ENCODE measurements around the gene PTPRT. TPM values are rescaled to one million over a fixed set of nuclear protein-coding genes. Genes with fewer than 3 reads are reported as not detected.

The PTPRT gene
- total RNA-seq, 1 donor from 2014 or later = not detected

DNA sequence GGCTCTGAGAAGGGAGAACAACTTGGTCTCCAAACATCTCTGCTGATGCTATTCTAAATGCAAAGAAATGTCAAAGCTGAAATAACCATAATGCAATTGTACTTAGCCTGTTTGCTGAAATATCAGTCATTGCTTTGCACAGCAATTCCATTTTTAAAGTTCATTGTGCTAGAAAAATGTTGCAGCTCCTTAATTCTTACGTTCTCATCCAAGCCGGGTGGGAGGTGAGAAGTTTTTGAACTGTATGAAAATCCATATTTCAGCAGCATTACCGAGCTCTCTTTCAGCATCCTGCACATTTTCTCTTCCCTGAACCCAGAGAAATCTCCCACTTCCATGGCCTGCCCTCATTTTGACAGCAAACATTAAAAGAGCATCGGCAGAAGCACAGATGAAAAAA, 630.0 kb downstream of the PTPRT start:
- no peak for DNase-seq (ENCODE audit: low read depth in 2 of 2)

GRCh38 chr20:42556575-42556974, 633.1 kb downstream of the PTPRT start:
- no peak for DNase-seq (ENCODE audit: low read depth in 2 of 2)

GRCh38 chr20:42553374-42553773, 636.3 kb downstream of the PTPRT start:
- no peak for DNase-seq (ENCODE audit: low read depth in 2 of 2)

DNA sequence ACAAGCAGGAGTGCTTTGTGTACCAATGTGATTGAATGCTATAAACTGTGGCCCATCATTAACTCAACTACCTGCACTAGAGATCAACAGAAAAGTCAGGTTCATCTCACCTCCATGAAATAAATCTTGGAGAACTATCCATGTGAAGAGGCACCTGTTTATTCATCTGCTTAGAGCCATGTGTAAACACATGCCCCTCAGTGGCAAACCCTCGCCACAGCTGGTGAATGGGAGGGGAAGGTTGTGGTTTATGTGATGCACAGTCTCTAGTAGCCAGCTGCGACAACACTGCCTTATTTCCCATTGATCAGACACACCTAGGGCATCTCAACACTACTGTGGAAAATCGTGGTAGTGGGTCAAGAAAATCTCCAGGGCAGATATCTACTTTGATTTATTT, 640.2 kb downstream of the PTPRT start:
- no peak for DNase-seq (ENCODE audit: low read depth in 2 of 2)

DNA sequence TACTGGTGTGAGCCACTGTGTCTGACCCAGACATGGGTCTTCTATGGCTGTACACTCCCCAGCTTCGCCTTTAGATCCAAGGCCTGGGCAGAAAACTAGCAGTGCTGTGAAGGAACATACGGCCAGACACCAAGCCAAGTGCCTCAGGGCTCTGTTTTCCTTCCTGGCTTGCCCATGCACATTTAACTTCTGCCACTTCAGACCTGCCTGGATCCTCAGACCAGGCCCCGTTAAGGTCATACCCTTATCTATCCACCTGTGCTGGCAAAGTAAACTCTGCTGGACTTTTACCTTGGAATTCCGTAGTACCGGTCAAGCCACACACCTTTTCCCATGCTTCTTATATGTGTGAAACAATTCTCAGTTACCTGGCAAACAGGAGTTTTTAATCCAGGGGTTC, 644.8 kb downstream of the PTPRT start:
- no peak for DNase-seq (ENCODE audit: low read depth in 2 of 2)

DNA sequence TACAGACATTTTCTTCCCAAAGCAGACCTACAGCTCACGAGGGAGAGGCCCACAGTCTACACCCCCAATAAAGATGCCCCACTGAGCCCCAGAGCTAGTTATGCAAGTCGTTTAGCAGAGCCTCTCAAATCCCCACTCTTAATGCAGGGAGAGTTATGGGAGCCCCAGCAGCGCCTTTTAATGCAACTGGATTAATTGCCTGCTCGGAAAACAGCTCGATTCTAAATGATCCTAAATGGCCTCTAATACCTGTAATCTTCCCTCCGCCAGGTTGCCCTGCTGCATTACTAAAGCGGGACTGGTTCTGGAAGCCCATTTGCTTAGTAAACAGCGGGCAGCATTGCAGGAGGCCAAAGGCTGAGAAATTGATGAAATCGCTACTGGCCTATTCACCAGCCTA, 656.9 kb downstream of the PTPRT start:
- DNase-seq (ENCODE audit: low read depth in 2 of 2) = no peak

GRCh38 chr20:42531508-42531961, 658.2 kb downstream of the PTPRT start:
- no peak for DNase-seq (ENCODE audit: low read depth in 2 of 2)

- no peak for DNase-seq (ENCODE audit: low read depth in 2 of 2)
These were observed 658.8 kb downstream of the PTPRT start for GRCh38 chr20:42530855-42531448.

GRCh38 chr20:42530191-42530590, 659.5 kb downstream of the PTPRT start:
- DNase-seq (ENCODE audit: low read depth in 2 of 2) = no peak

- no peak for DNase-seq (ENCODE audit: low read depth in 2 of 2)
These were observed 665.6 kb downstream of the PTPRT start for GRCh38 chr20:42524058-42524457.

- no peak for DNase-seq (ENCODE audit: low read depth in 2 of 2)
These were observed 673.0 kb downstream of the PTPRT start for GRCh38 chr20:42516692-42517091.

DNA sequence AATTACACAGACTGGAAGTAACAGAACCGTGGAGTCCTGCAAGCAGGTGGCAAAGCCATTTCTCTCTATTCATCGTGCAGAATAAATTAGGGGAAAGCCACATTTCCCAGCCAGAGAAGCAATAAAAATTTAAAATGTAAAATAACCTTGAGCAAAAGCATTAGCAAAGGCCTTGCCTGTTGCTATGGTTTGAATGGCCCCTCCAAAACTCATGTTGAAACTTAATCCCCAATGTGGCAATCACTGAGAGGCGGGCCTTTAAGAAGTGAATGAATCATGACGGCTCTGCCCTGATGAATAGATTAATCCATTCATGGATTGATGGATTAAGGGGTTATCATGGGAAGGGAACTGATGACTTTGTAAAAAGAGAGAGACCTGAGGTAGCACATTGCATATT, 679.0 kb downstream of the PTPRT start:
- no peak for DNase-seq (ENCODE audit: low read depth in 2 of 2)

- DNase-seq (ENCODE audit: low read depth in 2 of 2) = no peak
These were observed 681.8 kb downstream of the PTPRT start for GRCh38 chr20:42507874-42508273.

- DNase-seq (ENCODE audit: low read depth in 2 of 2) = no peak
These were observed 683.3 kb downstream of the PTPRT start for GRCh38 chr20:42506397-42506796.

DNA sequence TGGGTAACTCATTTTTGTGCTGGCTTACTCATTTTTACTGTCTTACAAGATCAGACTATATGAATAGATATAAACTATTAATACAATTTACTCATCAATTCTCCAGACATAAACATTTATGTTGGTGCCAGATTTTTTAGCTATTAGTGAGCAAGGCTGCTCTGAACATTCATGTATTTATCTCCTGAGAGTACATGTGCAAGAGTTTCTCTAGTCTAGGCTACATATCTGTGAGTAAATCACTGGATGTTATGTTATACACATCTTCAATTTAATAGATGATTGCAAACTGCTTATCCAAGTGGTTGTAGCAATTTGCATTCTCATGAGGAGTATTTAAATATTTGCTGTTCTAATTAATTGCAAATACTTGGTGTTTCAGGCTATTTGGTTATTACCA, 687.1 kb downstream of the PTPRT start:
- no peak for DNase-seq (ENCODE audit: low read depth in 2 of 2)

- no peak for DNase-seq (ENCODE audit: low read depth in 2 of 2)
These were observed 693.1 kb downstream of the PTPRT start for GRCh38 chr20:42496595-42496994.

DNA sequence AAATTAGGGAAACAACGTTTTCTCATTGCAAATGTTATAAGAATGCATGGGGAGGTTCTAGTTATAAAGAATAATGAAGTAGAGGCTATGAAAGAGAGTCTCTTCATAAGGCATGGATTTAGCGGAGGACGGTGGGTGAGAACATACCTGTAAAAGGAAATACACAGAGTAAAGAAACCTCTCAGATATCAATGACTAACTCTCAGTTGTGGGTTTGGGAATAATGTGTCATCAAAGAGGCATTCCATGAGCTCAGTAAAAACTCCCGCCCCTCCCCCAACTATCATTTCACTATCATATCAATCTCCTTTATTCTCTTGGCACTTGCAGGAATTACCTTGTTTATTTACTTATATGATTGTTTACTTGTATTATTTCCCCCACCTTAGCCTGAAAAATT, 695.4 kb downstream of the PTPRT start:
- DNase-seq (ENCODE audit: low read depth in 2 of 2) = no peak

DNA sequence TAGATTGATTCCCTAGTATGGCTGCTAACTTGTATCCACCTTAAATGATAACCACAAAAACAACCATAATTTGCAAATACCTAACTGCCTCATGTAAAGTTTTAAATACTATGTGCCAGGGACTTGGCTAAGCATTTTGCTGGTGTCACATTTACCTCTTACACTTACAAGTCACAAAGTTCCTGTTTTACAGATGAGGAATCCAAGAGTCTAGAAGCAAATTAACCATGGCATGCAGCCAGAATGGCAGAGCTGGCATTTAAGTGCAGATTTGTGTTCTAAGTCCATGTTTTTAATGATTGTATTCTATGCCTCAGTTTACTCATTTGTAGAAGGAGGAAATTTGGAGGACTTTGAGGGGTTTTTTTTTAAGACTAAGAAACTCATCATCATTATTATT, 696.7 kb downstream of the PTPRT start:
- no peak for DNase-seq (ENCODE audit: low read depth in 2 of 2)

GRCh38 chr20:42492290-42492689, 697.4 kb downstream of the PTPRT start:
- no peak for DNase-seq (ENCODE audit: low read depth in 2 of 2)

GRCh38 chr20:42485556-42485955, 704.1 kb downstream of the PTPRT start:
- DNase-seq (ENCODE audit: low read depth in 2 of 2) = no peak

GRCh38 chr20:42484790-42485375, 704.8 kb downstream of the PTPRT start:
- no peak for DNase-seq (ENCODE audit: low read depth in 2 of 2)

DNA sequence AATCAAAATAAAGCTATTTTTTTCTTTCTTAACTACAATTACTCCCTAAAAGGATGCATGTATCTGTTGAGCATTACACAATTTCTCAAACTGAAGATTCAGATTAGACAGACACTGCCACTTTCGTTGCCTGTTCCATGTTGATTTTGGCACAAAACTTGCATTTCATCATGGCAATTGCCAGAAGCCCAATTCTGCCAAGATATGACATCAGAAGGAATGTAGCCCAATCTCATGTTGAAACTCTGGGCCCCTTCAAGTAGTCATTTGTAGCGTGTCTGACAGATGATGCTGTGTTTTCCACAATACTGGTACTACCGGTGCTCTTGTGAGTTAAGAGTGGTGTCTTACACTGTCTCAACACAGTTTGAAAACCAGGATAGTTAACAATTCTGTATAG, 705.4 kb downstream of the PTPRT start:
- no peak for DNase-seq (ENCODE audit: low read depth in 2 of 2)

- DNase-seq (ENCODE audit: low read depth in 2 of 2) = no peak
These were observed 705.9 kb downstream of the PTPRT start for GRCh38 chr20:42483730-42484303.
